ENCODE measurements around the gene PLCB1. TPM values are rescaled to one million over a fixed set of nuclear protein-coding genes. Genes with fewer than 3 reads are reported as not detected.

PLCB1 gene
- total and polyA plus RNA-seq, 2 experiments from 2014 or later = 8.0 to 17.6 TPM

GRCh38 chr20:8602389-8603116, 470.5 kb downstream of the PLCB1 start:
- DNase-seq (ENCODE audit: low read depth in 1 of 2, low spot score in 1 of 2) = peak in 1 of 2 donors; percentile 14
- Histone ChIP-seq H3K27me3 (no peaks in the 10 kb centered on the region), H3K9me3 (ENCODE audit: low read depth) (no peaks in the 10 kb centered on the region), H3K4me3 (no peak overlapping the region), H3K36me3 (no peaks in the 10 kb centered on the region), H3K27ac (no peak overlapping the region), H3K4me1 (ENCODE audit: low read depth) (no peaks in the 10 kb centered on the region)
- no peak for TF ChIP-seq CTCF (IDR thresholded peaks at IDR 0.05; ENCODE audit: low read depth, low read length)

GRCh38 chr20:8608470-8608869, 476.4 kb downstream of the PLCB1 start:
- no peaks in the 10 kb centered on the region for H3K9me3 ChIP-seq (ENCODE audit: low read depth)
- no peak overlapping the region for H3K4me3 ChIP-seq
- H3K27ac ChIP-seq = no peak overlapping the region
- TF ChIP-seq CTCF (IDR thresholded peaks at IDR 0.05; ENCODE audit: low read depth, low read length) = no peak
- no peaks in the 10 kb centered on the region for H3K36me3 ChIP-seq
- H3K4me1 ChIP-seq (ENCODE audit: low read depth) = no peaks in the 10 kb centered on the region
- no peak for DNase-seq (ENCODE audit: low read depth in 1 of 2, low spot score in 1 of 2)
- H3K27me3 ChIP-seq = no peaks in the 10 kb centered on the region

GRCh38 chr20:8616792-8617191, 484.7 kb downstream of the PLCB1 start:
- DNase-seq (ENCODE audit: low read depth in 1 of 2, low spot score in 1 of 2) = peak; percentile 7 to 71
- H3K27me3 ChIP-seq = no peaks in the 10 kb centered on the region
- H3K27ac ChIP-seq = peak overlapping the region; percentile 69
- H3K9me3 ChIP-seq (ENCODE audit: low read depth) = no peaks in the 10 kb centered on the region
- H3K36me3 ChIP-seq = no peaks in the 10 kb centered on the region
- no peak for TF ChIP-seq CTCF (IDR thresholded peaks at IDR 0.05; ENCODE audit: low read depth, low read length)
- H3K4me3 ChIP-seq = no peak overlapping the region
- H3K4me1 ChIP-seq (ENCODE audit: low read depth) = peaks cover 5% of the 10 kb centered on the region

GRCh38 chr20:8621001-8621400, 488.9 kb downstream of the PLCB1 start:
- Histone ChIP-seq H3K4me3 (no peak overlapping the region), H3K27me3 (no peaks in the 10 kb centered on the region), H3K9me3 (ENCODE audit: low read depth) (no peaks in the 10 kb centered on the region), H3K27ac (no peak overlapping the region), H3K36me3 (no peaks in the 10 kb centered on the region), H3K4me1 (ENCODE audit: low read depth) (peaks cover 13% of the 10 kb centered on the region)
- DNase-seq (ENCODE audit: low read depth in 1 of 2, low spot score in 1 of 2) = no peak
- no peak for TF ChIP-seq CTCF (IDR thresholded peaks at IDR 0.05; ENCODE audit: low read depth, low read length)

- no peak for DNase-seq (ENCODE audit: low read depth in 1 of 2, low spot score in 1 of 2)
- H3K4me3 ChIP-seq = no peak overlapping the region
- no peak overlapping the region for H3K27ac ChIP-seq
- no peaks in the 10 kb centered on the region for H3K9me3 ChIP-seq (ENCODE audit: low read depth)
- no peaks in the 10 kb centered on the region for H3K27me3 ChIP-seq
- TF ChIP-seq CTCF (IDR thresholded peaks at IDR 0.05; ENCODE audit: low read depth, low read length) = no peak
- H3K4me1 ChIP-seq (ENCODE audit: low read depth) = peaks cover 8% of the 10 kb centered on the region
- no peaks in the 10 kb centered on the region for H3K36me3 ChIP-seq
Measured at GRCh38 chr20:8624046-8624445, 492.0 kb downstream of the PLCB1 start.
